ENCODE data around the gene SPTLC1.
"Not testable (repeated sequence)": the region's sequence is repeated elsewhere in the genome, so short reads cannot be mapped to it uniquely, and the experiment has no call there.

SPTLC1 gene

GRCh38 chr9:92120138-92120537 is 4.9 kb upstream of the SPTLC1 start:
- TF ChIP-seq CTCF (IDR thresholded peaks at IDR 0.05; ENCODE audit: extremely low read depth, missing control alignments): no peak
- no peak for DNase-seq (ENCODE audit: low spot score)

GRCh38 chr9:92119586-92119985 is 4.4 kb upstream of the SPTLC1 start:
- no peak for TF ChIP-seq CTCF (IDR thresholded peaks at IDR 0.05; ENCODE audit: extremely low read depth, missing control alignments)

DNA sequence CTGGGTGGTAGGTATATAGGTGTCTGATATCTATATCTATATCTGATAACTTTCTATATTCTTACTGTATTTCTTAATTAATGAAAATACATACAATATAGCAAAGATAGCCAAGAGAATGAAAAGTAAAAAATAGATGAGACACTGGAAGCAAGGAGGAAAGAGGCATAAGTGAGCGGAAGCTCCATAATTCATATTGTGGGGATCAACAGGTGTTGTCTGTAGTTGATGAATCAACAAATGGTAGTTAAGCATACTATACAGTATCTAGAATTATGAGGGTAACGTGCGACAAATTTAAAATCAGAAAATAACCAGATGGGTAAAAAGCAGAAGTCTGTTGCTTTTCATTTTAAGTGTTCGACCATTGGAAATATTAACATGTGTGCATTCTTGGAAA is 7.1 kb downstream of the SPTLC1 start:
- no peak for DNase-seq (ENCODE audit: low spot score)
- no peak for TF ChIP-seq CTCF (IDR thresholded peaks at IDR 0.05; ENCODE audit: extremely low read depth, missing control alignments)

More at GRCh38 chr9:92119586-92119985, 4.4 kb upstream of the SPTLC1 start:
- DNase-seq (ENCODE audit: low spot score): no peak

GRCh38 chr9:92105446-92106225 is 9.6 kb downstream of the SPTLC1 start:
- not testable (repeated sequence) for DNase-seq (ENCODE audit: low spot score)

DNA sequence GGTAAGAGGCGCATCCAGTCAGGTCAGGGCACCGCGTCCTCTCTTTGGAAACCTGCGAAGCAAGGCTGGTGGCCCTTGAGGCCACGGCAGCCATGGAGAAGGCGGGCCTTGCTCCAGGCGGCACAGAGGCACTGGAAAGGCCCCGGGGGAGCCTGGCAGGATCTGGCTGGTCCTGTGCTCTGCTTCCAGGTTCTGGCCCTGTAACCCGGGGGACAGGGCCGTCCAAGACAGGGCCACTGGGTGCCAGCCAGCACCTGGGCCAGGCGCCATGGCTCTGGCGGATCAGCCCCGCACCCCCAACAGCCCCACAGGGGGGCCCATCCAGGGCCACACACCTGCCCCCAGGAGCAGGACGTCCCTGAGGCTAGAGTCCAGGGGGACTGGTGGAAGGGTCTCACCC is 11.6 kb downstream of the SPTLC1 start:
- not testable (repeated sequence) for DNase-seq (ENCODE audit: low spot score)

GRCh38 chr9:92100237-92100911 is 14.8 kb downstream of the SPTLC1 start:
- no peak for TF ChIP-seq CTCF (IDR thresholded peaks at IDR 0.05; ENCODE audit: extremely low read depth, missing control alignments)
- DNase-seq (ENCODE audit: low spot score): no peak

DNA sequence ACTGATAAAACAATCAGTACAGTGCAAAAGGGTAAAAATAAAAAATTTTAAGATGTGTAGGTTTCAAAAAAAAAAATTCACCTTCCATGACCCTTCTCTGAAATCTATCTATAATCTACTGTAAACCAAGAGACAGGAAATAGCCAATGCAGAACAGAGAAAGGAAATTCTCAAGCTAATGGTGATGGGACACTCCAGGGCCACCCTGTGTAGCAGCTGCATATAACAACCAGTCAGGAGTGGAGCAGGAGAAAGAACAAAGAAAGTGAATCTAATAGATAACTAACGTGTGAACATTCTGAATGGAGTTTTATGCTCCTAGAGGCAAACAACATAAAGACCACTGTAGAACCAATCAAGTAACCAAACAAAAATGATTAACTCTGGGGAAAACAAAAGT is 16.6 kb downstream of the SPTLC1 start:
- TF ChIP-seq CTCF (IDR thresholded peaks at IDR 0.05; ENCODE audit: extremely low read depth, missing control alignments): no peak
- DNase-seq (ENCODE audit: low spot score): peak; percentile 36

GRCh38 chr9:92097997-92098482 is 17.2 kb downstream of the SPTLC1 start:
- no peak for TF ChIP-seq CTCF (IDR thresholded peaks at IDR 0.05; ENCODE audit: extremely low read depth, missing control alignments)
- no peak for DNase-seq (ENCODE audit: low spot score)

Data from GM20000 (cell line).